CD4-positive, alpha-beta memory T cell (primary cell): Measurements from ENCODE around the gene PLVAP. TPM values are rescaled to one million over a fixed set of nuclear protein-coding genes. Genes with fewer than 3 reads are reported as not detected.

Source experiments
- CTCF ChIA-PET: fragments of 350-600 bp; sonication (Branson Sonifier 250); formaldehyde crosslinking; loops from one replicate; lab custom pipeline; 2021; ENCODE audit warnings: inconsistent platforms; ENCODE audit not compliant: partially characterized antibody; lab: Charles Lee
- POLR2A ChIA-PET: fragments of 350-600 bp; sonication (Branson Sonifier 250); formaldehyde crosslinking; loops from one replicate; lab custom pipeline; 2021; ENCODE audit not compliant: partially characterized antibody; lab: Charles Lee
- DNase-seq, 5 donors: peaks; one replicate each; pipeline versions ENCODE4 v3.0.0 to v3.0.0-alpha.2; 2020 to 2022; ENCODE audit warnings: mixed read lengths in 1 of 5
- H3K27ac ChIP-seq: one replicate; pipeline ENCODE4 v1.7.0; 2013; ENCODE audit warnings: low read depth, low read length
- H3K27me3 ChIP-seq: 2 replicates; pipeline ENCODE4 v1.7.0; 2013; ENCODE audit warnings: mild to moderate bottlenecking, low read length, moderate library complexity; ENCODE audit not compliant: insufficient read depth
- H3K36me3 ChIP-seq: 2 replicates; pipeline ENCODE4 v1.7.0; 2013; ENCODE audit warnings: mild to moderate bottlenecking, low read length, moderate library complexity; ENCODE audit not compliant: insufficient read depth
- H3K4me1 ChIP-seq: 2 replicates; pipeline ENCODE4 v1.7.0; 2013; ENCODE audit warnings: mild to moderate bottlenecking, low read length, moderate library complexity; ENCODE audit not compliant: insufficient read depth
- H3K4me3 ChIP-seq, 2 donors: one replicate each; pipeline ENCODE4 v1.7.0; 2013; ENCODE audit warnings: low read length in 2 of 2, mild to moderate bottlenecking in 1 of 2
- H3K9me3 ChIP-seq, 2 donors: one replicate each; pipeline ENCODE4 v1.7.0; 2013; ENCODE audit warnings: low read length in 2 of 2, control low read depth in 1 of 2; ENCODE audit not compliant: control insufficient read depth in 1 of 2
- H3K27ac Mint-ChIP-seq, 7 donors: one replicate each; pipeline ENCODE4 v1.8.0; 2020 to 2021; ENCODE audit warnings: mixed read lengths in 7 of 7, mild to moderate bottlenecking in 6 of 7, inconsistent platforms in 3 of 7, moderate library complexity in 3 of 7
- H3K27me3 Mint-ChIP-seq, 2 donors: one replicate each; pipeline ENCODE4 v1.8.0; 2020 to 2021; ENCODE audit warnings: mixed read lengths in 2 of 2
- H3K36me3 Mint-ChIP-seq, 2 donors: one replicate each; pipeline ENCODE4 v1.8.0; 2020 to 2021; ENCODE audit warnings: mixed read lengths in 2 of 2, inconsistent platforms in 1 of 2, mild to moderate bottlenecking in 1 of 2
- H3K4me1 Mint-ChIP-seq, 4 donors: one replicate each; pipeline ENCODE4 v1.8.0; 2020 to 2021; ENCODE audit warnings: mixed read lengths in 4 of 4, mild to moderate bottlenecking in 1 of 4
- H3K4me3 Mint-ChIP-seq, 8 donors: one replicate each; pipeline ENCODE4 v1.8.0; 2020 to 2021; ENCODE audit warnings: mixed read lengths in 8 of 8, mild to moderate bottlenecking in 7 of 8, moderate library complexity in 6 of 8, inconsistent platforms in 3 of 8
- H3K9me3 Mint-ChIP-seq, 8 donors: one replicate each; pipeline ENCODE4 v1.8.0; 2020 to 2021; ENCODE audit warnings: mixed read lengths in 8 of 8, mild to moderate bottlenecking in 5 of 8, inconsistent platforms in 3 of 8, moderate library complexity in 1 of 8
- intact Hi-C: fragments of 100-400 bp; cut with micrococcal nuclease; formaldehyde crosslinking; loops from one replicate; pipeline ENCODE4 v1.15.1; 2023
- polyA plus RNA-seq, 2 donors: library from polyadenylated mRNA; unstranded; fragments of 300-500 nt; fragmentation: Illumina TruSeq; gene quantifications; one replicate each; pipeline ENCODE4 v1.2.3, GENCODE V29; 2021
- total RNA-seq, 2 experiments: library from RNA; stranded (reverse); gene quantifications; one replicate each; pipeline ENCODE4 v1.2.3, GENCODE V29; 2021

Gene PLVAP
- total and polyA plus RNA-seq, 4 experiments from 2014 or later = 0.23 TPM; not detected in 3

DNA sequence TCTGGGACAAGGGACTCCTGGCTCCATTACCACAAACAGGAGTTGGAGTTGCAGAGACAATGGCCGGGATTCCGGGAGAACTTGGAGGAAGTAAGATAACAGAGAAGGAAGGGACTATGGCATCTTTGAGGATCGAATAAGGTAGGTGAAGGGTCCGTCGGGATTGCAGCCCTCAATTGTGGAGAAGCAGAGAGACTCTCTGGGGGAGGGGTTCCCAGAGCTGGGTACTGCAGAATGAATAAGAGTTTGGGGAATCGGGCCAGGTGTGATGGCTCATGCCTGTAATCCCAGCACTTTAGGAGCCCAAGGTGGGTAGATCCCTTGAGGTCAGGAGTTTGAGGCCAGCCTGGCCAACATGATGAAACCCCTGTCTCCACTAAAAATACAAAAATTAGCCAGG is 24.5 kb upstream of the PLVAP start:
- H3K4me3 ChIP-seq = no peak overlapping the region
- ChIA-PET CTCF (interaction anchor here (0.7 kb wide), 1 partner anchor 75 kb away, joined by 3 read pairs; no protein-coding TSS in a partner anchor), POLR2A (no interaction called here)
- H3K9me3 ChIP-seq = no peaks in the 10 kb centered on the region
- H3K36me3 ChIP-seq = peaks cover 8% of the 10 kb centered on the region
- Mint-ChIP-seq H3K36me3 (peaks cover 3 to 26% of the 10 kb centered on the region in 2 donors), H3K27ac (peak overlapping the region in 3 of 7 donors; percentile 27 to 61 (median 32)), H3K9me3 (no peaks in the 10 kb centered on the region), H3K4me1 (peaks cover 10 to 32% (median 17%) of the 10 kb centered on the region in 4 donors), H3K4me3 (peak overlapping the region in 1 of 8 donors; percentile 54), H3K27me3 (no peaks in the 10 kb centered on the region)
- H3K27ac ChIP-seq = no peak overlapping the region
- H3K27me3 ChIP-seq = no peaks in the 10 kb centered on the region
- intact Hi-C loops = no loop called here
- H3K4me1 ChIP-seq = peaks cover 29% of the 10 kb centered on the region
- no peak for DNase-seq

DNA sequence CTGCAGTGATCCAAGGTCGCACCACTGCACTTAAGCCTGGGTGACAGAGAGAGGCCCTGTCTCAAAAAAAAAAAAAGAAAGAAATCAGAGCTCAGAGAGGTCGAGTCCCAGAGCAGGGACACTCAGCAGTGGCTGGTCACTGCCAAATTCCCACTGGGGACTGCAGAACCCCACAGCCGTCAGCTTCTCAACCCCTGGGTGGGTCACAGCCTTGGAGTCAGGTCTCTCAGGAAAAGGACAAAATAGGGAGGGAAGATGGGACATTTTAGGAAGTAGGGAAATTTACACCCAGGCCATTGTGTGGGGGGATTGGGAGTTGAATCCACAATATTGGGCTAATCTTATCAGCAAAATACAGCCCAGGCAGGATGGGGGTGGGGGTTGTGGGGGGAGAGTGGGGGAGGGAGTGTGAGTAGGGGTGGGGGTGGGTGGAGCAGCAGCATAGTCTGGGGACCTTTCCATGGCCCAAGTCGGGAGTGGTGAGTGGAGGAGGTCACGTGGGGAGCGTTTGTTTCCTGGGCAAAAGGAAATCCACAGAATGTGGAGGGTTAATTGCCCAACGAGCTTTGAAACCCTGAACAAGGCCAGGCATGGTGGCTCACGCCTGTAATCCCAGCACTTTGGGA is 21.9 kb upstream of the PLVAP start:
- H3K36me3 ChIP-seq = peaks cover 8% of the 10 kb centered on the region
- peaks cover 20% of the 10 kb centered on the region for H3K4me1 ChIP-seq
- H3K9me3 ChIP-seq = no peaks in the 10 kb centered on the region
- ChIA-PET CTCF (interaction anchor here (1.0 to 3.4 kb wide), 7 partner anchors 9 to 68 kb away, joined by 3 to 15 read pairs (median 5); no protein-coding TSS in a partner anchor), POLR2A (interaction anchor here (0.8 kb wide), 1 partner anchor 72 kb away, joined by 3 read pairs; no protein-coding TSS in a partner anchor)
- H3K4me1 Mint-ChIP-seq = peaks cover 9 to 20% (median 14%) of the 10 kb centered on the region in 4 donors
- no peaks in the 10 kb centered on the region for H3K27me3 ChIP-seq
- peaks cover 3 to 17% of the 10 kb centered on the region in 2 donors for H3K36me3 Mint-ChIP-seq
- no peak overlapping the region for H3K27ac Mint-ChIP-seq
- H3K4me3 ChIP-seq = no peak overlapping the region
- H3K27ac ChIP-seq = no peak overlapping the region
- intact Hi-C loops = no loop called here
- DNase-seq = no peak
- H3K4me3 Mint-ChIP-seq = no peak overlapping the region
- H3K27me3 Mint-ChIP-seq = no peaks in the 10 kb centered on the region
- H3K9me3 Mint-ChIP-seq = no peaks in the 10 kb centered on the region

DNA sequence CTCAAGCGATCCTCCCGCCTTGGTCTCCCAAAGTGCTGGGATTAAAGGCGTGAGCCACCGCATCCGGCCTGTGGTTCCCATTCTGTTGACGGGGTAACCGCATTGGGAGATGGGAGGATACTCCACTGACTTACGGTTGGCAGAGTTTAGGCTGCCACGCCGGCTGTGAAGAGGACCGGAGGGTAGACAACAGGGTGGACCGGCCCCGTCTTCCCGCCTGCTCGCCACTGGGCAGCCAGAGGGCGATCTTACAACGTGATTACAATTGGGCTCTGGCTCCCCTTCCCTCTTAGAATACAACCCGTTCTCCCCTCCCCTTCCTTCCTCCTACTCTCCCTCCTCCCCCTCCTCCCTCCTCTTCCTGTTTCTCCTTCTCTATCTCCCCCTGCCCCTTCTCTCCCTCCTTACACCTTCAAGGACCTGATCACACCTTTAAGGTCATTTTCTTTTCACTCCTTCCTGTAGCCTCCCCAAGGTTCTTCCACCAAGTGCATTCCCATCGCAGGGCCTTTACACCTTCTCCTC is 17.8 kb upstream of the PLVAP start:
- Mint-ChIP-seq H3K4me3 (peak overlapping the region in 2 of 8 donors; percentile 40 to 41), H3K9me3 (peaks cover 0 to 2% (median 0%) of the 10 kb centered on the region in 8 donors), H3K36me3 (peaks cover 0 to 5% of the 10 kb centered on the region in 2 donors), H3K27ac (peak overlapping the region in 6 of 7 donors; percentile 6 to 87 (median 52)), H3K27me3 (no peaks in the 10 kb centered on the region), H3K4me1 (peaks cover 12 to 24% (median 19%) of the 10 kb centered on the region in 4 donors)
- Histone ChIP-seq H3K36me3 (no peaks in the 10 kb centered on the region), H3K27ac (peak overlapping the region; percentile 21), H3K4me3 (no peak overlapping the region), H3K9me3 (no peaks in the 10 kb centered on the region), H3K27me3 (no peaks in the 10 kb centered on the region), H3K4me1 (peaks cover 27% of the 10 kb centered on the region)
- intact Hi-C loops = loop anchor here (1.0 to 5.0 kb wide), 4 partner anchors 53 to 328 kb away; partner anchors contain the start of gene TMEM221
- DNase-seq = peak; percentile 24 to 53 (median 46)
- CTCF ChIA-PET = interaction anchor here (1.2 to 4.8 kb wide), 10 partner anchors 9 to 102 kb away, joined by 3 to 50 read pairs (median 8); partner anchors contain the start of genes BST2, MVB12A, NXNL1 and TMEM221
- POLR2A ChIA-PET = interaction anchor here (0.8 to 2.1 kb wide), 5 partner anchors 9 to 70 kb away, joined by 4 to 15 read pairs (median 5); partner anchors contain the start of genes BST2 and MVB12A

DNA sequence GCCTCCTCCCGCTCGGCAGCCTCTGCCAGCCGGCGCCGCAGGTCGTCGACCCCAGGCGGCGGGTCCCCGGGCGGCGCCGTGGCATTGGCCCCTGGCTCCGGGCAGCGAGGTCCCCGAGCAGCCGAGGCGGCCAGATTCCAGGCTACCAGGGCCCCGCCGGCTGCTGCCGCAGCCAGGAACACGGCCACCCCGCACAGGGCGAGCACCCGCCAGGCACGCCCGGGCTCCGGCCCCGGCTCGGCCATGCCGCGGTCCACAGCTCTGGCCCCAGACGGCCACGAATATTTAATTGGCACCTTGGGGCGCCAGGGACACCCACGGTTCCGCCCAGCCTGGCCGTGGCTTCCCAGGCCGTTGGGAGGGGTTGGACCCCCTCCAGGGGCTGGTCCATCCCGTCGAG is 16.8 kb upstream of the PLVAP start, which contains the start of gene CCDC194:
TSS of gene CCDC194 (minus strand) at position 283 of the 400 bp plus-strand sequence. CDS start at position 245, 38 bp downstream.
- Histone ChIP-seq H3K27ac (peak within 1 kb of the TSS; percentile 21), H3K4me3 (no peak within 1 kb of the TSS), H3K36me3 (no peaks in the 10 kb centered on the region), H3K27me3 (no peaks in the 10 kb centered on the region), H3K9me3 (no peaks in the 10 kb centered on the region), H3K4me1 (peaks cover 27% of the 10 kb centered on the region)
- Mint-ChIP-seq H3K9me3 (peaks cover 0 to 2% (median 0%) of the 10 kb centered on the region in 8 donors), H3K4me3 (peak within 1 kb of the TSS in 3 of 8 donors; percentile 2 to 52 (median 48)), H3K27me3 (no peaks in the 10 kb centered on the region), H3K27ac (peak within 1 kb of the TSS in 5 of 7 donors; percentile 6 to 73 (median 32)), H3K4me1 (peaks cover 12 to 24% (median 19%) of the 10 kb centered on the region in 4 donors), H3K36me3 (peaks cover 0 to 4% of the 10 kb centered on the region in 2 donors)
- POLR2A ChIA-PET = interaction anchor here (0.6 to 1.3 kb wide), 3 partner anchors 25 to 104 kb away, joined by 4 to 5 read pairs (median 4); partner anchors contain the start of gene MVB12A
- CTCF ChIA-PET = interaction anchor here (1.0 to 4.8 kb wide), 12 partner anchors 8 to 181 kb away, joined by 3 to 50 read pairs (median 4); partner anchors contain the start of genes BST2, MVB12A, NXNL1 and TMEM221
- no peak for DNase-seq
- intact Hi-C loops = loop anchor here (5.0 kb wide), 1 partner anchor 327 kb away; no protein-coding TSS in a partner anchor

DNA sequence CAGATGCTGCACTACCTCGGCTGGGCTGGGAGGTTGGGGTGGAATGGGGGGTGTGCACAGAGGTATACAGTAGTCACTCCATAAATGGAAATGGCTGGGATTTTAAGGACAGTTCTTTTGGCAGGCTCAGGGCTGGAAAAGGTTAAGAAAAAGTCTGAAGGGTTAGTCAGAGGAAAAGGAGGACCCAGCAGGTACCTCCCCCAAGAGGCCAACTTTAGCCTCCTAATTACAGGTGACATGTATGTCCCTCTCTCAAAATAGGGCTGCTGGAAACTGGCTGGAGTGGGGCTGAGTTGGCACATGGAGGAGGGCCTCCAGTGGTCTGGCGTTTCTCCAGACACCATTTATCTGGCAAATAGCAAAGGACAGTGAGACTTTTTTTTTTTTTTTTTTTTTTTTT is 15.9 kb upstream of the PLVAP start:
- no peak overlapping the region for H3K27ac ChIP-seq
- no peaks in the 10 kb centered on the region for H3K36me3 ChIP-seq
- no peak overlapping the region for H3K4me3 ChIP-seq
- Mint-ChIP-seq H3K4me3 (peak overlapping the region in 3 of 8 donors; percentile 2 to 52 (median 48)), H3K36me3 (peaks cover 0 to 3% of the 10 kb centered on the region in 2 donors), H3K4me1 (peaks cover 12 to 24% (median 19%) of the 10 kb centered on the region in 4 donors), H3K9me3 (peaks cover 0 to 2% (median 0%) of the 10 kb centered on the region in 8 donors), H3K27ac (no peak overlapping the region), H3K27me3 (no peaks in the 10 kb centered on the region)
- peaks cover 27% of the 10 kb centered on the region for H3K4me1 ChIP-seq
- ChIA-PET POLR2A (interaction anchor here (1.3 kb wide), 1 partner anchor 26 kb away, joined by 5 read pairs; the partner anchor contains the start of gene MVB12A), CTCF (interaction anchor here (1.0 to 4.8 kb wide), 6 partner anchors 10 to 74 kb away, joined by 3 to 50 read pairs (median 12); partner anchors contain the start of genes BST2, MVB12A and TMEM221)
- no peak for DNase-seq
- H3K27me3 ChIP-seq = no peaks in the 10 kb centered on the region
- H3K9me3 ChIP-seq = no peaks in the 10 kb centered on the region
- intact Hi-C loops = loop anchor here (5.0 kb wide), 1 partner anchor 326 kb away; no protein-coding TSS in a partner anchor

DNA sequence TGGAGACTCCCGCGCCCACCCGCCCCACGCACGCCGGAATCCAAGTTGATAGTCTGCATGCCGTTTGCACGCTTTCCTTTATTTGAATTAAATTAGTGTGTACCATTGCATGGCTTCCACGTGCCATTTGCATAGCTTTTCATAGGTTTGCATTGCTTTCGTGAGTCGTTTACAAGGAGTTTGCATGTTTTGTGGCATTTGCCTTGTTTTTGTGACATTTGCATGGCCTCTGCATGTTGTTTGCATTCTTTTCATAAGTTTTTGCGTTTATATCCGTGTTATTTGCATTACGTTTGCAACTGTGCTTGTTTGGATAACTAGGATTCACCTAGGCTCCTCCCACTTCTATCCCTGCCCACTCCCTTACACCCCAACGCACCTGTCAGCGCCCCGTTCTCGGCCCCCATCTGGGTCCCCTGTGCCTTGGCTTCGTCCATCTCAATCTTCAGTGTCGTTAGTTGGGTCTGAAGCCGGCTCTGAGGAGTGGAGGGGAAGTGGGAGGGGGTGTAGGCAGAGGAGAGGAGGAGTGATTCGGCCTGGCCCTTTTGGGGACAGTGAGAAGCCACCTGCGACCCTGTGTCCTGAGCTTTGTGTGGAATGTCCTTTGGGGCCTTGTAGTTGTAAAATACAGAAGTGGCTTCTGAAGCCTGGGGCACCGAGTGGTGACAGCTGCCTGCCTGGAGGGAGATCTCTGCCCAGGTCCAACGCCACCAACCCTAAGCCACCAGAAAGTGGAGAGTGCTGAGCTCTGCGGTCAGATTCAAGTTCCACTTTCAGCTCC is 14.4 kb upstream of the PLVAP start:
- no peaks in the 10 kb centered on the region for H3K36me3 Mint-ChIP-seq
- POLR2A ChIA-PET = interaction anchor here (0.7 to 1.4 kb wide), 6 partner anchors 11 to 404 kb away, joined by 3 to 6 read pairs (median 4); partner anchors contain the start of genes BST2, HAUS8, MVB12A and MYO9B
- Histone ChIP-seq H3K9me3 (no peaks in the 10 kb centered on the region), H3K36me3 (no peaks in the 10 kb centered on the region), H3K4me1 (peaks cover 27% of the 10 kb centered on the region), H3K4me3 (peak overlapping the region; percentile 29 to 69), H3K27ac (no peak overlapping the region), H3K27me3 (no peaks in the 10 kb centered on the region)
- no peak for DNase-seq
- peak overlapping the region in 3 of 7 donors; percentile 17 to 77 (median 38) for H3K27ac Mint-ChIP-seq
- no peaks in the 10 kb centered on the region for H3K27me3 Mint-ChIP-seq
- H3K4me3 Mint-ChIP-seq = peak overlapping the region; percentile 73 to 92 (median 80)
- CTCF ChIA-PET = interaction anchor here (0.7 to 8.0 kb wide), 13 partner anchors 12 to 179 kb away, joined by 3 to 65 read pairs (median 5); partner anchors contain the start of genes BST2, MVB12A, TMEM221 and USHBP1
- H3K9me3 Mint-ChIP-seq = peaks cover 0 to 2% (median 0%) of the 10 kb centered on the region in 8 donors
- peaks cover 12 to 24% (median 19%) of the 10 kb centered on the region in 4 donors for H3K4me1 Mint-ChIP-seq
- intact Hi-C loops = loop anchor here (1.0 to 5.0 kb wide), 4 partner anchors 57 to 324 kb away; partner anchors contain the start of gene ANO8
